HG02840 (cell line): ENCODE results near the gene TOM1L2.
"Not testable (repeated sequence)": the region's sequence is repeated elsewhere in the genome, so short reads cannot be mapped to it uniquely, and the experiment has no call there.

Source experiments
- ATAC-seq: cut with Tn5 transposase; IDR thresholded peaks from one replicate; pipeline ENCODE4 v1.9.1; 2021; ENCODE audit warnings: mild to moderate bottlenecking, moderate library complexity, moderate number of reproducible peaks; ENCODE audit not compliant: unreplicated experiment, low FRiP score

TOM1L2 gene

GRCh38 chr17:17947309-17947708 lies 24.9 kb downstream of the TOM1L2 start:
- no peak for ATAC-seq

- no peak for ATAC-seq
Observed at GRCh38 chr17:17946093-17946492, 26.1 kb downstream of the TOM1L2 start.

- no peak for ATAC-seq
Observed at GRCh38 chr17:17944743-17945142, 27.5 kb downstream of the TOM1L2 start.

DNA sequence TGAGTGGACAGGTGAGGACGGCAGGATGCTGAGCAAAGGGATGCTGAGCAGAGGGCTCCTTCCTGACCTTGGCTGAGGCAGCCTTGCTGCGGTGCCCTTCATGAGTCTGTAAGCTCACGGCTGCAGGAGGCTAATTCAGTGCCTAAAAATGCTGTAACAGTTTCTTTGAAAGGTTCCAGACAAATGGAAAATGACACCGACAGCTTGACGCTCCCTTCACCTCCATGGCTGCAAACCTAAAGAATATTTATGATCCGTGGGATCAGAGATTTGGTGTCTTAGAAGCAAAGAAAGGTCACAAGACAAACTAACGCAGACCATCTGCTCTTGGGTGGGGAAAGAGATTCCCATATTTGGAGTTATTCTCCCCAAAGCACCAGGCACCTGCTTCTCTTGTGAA lies 28.0 kb downstream of the TOM1L2 start:
- no peak for ATAC-seq

GRCh38 chr17:17943281-17943984 lies 28.8 kb downstream of the TOM1L2 start:
- no peak for ATAC-seq

DNA sequence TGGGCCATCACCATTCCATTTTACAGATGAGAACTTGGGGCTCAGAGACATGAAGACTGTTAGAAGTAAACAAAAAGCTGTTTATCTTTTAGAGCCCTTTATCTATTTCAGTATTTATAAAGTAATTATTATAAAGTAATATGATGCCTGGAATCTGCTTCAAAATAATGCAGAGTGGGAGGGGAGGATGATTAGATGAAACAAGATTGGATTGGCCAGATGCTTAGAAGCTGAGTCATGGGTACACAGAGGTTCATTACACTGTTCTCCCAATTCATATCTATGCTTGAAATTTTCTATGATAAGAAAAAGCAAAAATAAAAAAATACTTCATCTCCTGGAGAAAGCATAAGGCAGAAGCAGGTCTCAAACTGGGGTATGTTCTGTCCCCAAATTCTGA lies 29.4 kb downstream of the TOM1L2 start:
- ATAC-seq, result no peak

GRCh38 chr17:17941015-17941414 lies 31.2 kb downstream of the TOM1L2 start:
- ATAC-seq, result no peak

DNA sequence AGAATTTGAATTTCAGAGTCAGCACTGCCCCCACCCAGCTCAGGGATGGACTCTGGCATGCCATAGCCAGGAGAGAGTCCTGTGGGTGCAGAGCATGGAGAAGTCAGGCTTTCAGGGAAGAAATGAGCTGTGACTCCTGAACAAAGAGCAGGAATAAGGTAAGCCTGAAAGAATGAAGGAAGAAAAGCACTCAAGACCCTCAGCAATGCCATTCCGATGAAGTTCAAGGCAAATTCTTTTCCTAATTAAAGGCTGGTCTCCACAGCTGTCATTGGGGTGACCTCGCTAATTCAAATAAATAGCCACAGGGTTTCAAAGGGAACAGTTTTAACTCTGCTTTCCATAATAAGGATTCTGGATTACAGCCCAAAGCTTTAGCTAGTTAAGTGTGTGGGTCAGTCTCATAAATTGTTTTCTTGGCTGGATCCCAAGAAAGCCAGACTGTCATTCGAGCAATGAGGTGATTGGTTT lies 31.7 kb downstream of the TOM1L2 start:
- no peak for ATAC-seq

- ATAC-seq, result not testable (repeated sequence)
Observed at GRCh38 chr17:17939941-17940340, 32.3 kb downstream of the TOM1L2 start.

DNA sequence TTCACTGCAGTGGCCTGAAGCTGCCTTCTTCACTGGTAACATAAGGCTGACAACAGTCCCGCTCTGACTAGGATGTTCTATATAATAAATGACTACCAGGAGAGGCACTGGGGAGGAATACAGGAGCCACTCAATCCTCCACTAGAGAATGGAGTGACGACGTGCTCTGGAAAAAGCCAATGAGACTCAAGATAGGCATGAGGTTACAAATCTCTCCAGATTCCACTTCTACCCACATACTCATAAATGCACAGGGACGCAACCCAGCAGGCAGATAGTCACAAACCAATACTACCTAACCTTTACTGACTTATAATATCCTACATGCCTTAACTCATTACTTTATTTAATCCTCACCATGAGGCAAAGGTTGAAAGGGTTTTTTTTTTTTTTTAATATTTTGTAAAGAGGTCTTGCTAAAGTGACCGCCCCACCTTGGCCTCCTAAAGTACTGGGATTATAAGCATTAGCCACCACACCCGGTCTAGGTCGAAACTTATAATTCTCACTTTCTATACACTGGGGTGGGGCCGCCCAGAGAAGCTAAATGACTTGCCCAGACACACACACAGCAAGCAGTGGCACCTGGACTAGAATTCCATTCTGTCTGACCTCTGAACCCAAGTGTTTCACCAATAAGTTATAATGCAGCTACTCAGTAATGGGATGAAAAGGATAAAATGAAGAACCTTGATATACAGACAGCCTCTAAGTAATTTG lies 33.7 kb downstream of the TOM1L2 start:
- no peak for ATAC-seq

DNA sequence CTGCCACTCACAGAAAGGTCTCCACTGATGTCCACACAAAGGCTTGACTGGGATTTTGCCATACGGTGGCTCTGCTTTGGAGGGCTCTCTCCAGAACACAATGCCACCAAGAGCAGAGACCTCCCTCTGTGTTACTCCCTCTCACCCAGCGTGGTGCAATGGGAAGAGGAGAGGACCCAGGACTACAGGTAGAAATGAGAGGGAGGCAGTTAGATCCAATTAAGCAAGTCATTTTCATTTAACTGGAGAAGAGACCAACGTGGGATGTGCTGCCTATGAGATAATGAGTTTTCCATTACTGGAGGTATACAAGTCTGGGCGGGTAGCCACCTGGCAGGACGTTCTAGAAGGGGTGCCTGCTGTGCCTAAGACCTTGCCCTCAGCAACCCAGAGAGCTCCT lies 34.2 kb downstream of the TOM1L2 start:
- no peak for ATAC-seq

DNA sequence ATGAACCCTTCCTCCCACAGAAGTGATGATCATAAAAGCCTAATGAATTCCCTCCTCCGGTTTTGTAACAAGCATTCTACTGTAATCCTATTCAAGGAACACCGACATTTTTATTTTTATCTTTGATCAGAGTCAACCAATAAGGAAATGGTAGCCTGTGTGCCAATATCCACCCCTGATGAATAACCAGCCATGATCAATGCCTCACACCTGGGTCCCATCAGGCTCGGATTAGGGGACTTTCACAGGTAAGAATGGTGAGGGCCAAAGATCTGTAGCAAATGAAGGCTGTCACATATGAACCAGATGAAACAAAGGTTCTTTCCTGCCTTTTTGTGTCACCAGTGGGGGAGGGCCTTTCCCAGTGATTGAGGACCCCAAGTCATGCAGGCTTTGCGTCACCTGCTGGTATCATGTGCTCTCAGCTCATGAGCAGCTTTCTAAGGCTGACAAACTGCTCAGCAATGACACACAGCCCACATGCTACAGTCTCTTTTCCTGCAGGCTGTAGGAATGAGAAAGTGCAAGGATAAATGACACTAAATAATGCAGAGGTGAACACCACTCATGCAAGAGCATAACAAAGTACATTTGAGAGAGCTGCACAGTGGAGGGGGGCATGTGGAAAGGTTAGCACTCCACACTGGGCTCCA lies 34.9 kb downstream of the TOM1L2 start:
- ATAC-seq, result no peak

- no peak for ATAC-seq
Observed at GRCh38 chr17:17935321-17936271, 36.6 kb downstream of the TOM1L2 start.

GRCh38 chr17:17934806-17935205 lies 37.4 kb downstream of the TOM1L2 start:
- ATAC-seq, result no peak

DNA sequence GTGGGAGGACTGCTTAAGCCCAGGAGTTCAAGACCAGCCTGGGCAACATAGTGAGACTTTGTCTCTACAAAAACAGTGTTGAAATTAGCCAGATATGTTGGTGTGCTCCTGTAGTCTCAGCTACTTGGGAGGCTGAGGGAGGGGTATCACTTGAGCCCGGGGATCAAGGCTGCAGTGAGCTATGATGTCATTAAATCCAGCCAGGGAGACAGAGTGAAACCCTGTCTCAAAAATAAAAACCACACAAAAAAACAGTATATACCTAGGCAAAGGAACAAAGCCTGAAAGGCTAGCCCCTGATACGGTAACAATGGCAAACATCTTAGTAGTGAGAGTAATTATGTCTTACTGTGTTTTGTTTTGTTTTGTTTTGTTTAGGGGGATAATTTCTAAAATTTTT lies 38.0 kb downstream of the TOM1L2 start:
- no peak for ATAC-seq

GRCh38 chr17:17933775-17934174 lies 38.4 kb downstream of the TOM1L2 start:
- ATAC-seq, result no peak

DNA sequence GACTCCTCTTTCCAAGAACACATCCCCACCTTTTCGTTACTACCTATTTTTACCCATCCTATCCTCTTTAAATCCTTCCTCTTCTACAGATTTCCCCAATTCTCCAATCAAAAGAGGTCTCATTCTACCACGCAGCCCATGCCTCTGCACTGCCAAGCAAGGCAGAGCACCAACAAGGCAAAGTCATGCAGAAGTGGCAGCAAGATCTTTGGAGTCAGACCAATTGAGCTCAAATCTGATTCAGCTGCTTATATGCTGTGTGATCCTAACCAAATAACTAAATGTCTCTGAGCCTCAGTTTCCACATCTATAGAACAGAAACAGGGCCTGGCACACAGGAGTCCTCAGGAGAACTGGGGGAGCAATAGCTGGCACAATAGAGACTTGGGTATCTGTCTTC lies 41.0 kb downstream of the TOM1L2 start:
- ATAC-seq, result no peak

DNA sequence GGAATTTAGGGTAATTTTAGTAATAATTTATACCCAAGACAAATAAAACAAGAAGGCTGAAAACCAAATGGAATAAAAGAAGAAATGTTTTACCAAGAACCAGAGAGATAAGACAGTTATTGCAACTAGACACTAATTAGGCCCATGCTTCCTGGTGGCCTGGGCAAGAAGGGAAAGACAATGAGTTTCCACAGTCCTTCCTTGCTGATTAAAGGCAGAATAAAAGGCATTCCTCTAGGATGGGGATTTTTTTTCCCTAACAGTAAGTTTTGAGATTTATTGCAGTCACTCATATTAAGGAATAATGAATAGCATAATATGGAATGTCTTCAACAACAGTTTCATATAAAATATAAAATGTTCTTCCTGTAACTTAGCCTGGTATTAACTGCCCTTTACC lies 41.5 kb downstream of the TOM1L2 start:
- ATAC-seq, result no peak

DNA sequence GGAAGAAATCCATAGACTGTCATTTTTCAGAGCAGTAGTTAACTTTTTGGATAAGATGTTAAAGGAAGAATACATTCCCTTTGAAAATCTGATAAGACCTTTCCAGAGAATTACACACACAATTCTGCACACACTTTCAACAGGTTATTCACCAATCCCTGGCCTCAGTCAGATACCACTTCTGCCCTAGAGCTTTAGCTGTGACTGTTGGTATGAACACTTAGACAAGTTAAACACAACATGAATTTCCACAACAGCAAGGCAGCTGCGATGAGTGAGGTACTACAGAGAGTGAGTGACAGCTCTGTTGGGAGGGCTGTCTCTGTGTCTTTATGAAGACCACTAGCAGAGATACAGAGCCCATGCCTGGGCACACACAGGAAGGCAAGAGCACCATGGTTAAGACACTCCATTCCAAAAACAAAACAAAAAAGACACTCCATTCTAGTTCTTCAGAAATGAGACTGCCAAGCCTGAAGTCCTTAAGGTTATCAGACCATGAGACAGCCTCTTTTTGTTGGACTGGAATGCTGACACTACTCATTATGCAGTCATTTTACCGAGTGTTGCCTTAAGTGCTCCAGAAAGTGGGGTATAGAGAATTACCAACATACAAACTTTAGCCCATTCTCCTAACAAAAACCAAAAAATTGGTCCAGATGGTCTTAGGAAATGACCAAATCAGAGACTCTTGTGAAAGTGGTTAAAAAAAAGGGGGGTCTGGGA lies 42.4 kb downstream of the TOM1L2 start:
- no peak for ATAC-seq
